Measurements from ENCODE around the gene UTP4. TPM values are rescaled to one million over a fixed set of nuclear protein-coding genes. Genes with fewer than 3 reads are reported as not detected.

UTP4 gene
- total and polyA plus RNA-seq, 2 of the 8 experiments (the other 6 are each of a cell fraction or from before 2014, with no cell fraction given) = 101 to 118 TPM

DNA sequence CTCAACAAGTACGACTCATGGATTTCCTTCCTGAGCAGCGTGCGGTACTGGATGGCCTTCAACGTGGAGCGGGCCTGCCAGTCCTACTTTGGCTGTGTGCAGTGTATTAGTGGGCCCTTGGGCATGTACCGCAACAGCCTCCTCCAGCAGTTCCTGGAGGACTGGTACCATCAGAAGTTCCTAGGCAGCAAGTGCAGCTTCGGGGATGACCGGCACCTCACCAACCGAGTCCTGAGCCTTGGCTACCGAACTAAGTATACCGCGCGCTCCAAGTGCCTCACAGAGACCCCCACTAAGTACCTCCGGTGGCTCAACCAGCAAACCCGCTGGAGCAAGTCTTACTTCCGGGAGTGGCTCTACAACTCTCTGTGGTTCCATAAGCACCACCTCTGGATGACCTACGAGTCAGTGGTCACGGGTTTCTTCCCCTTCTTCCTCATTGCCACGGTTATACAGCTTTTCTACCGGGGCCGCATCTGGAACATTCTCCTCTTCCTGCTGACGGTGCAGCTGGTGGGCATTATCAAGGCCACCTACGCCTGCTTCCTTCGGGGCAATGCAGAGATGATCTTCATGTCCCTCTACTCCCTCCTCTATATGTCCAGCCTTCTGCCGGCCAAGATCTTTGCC lies 18.0 kb upstream of the UTP4 start:
- H2BK5ac ChIP-seq (ENCODE audit: low read depth, low read length) = no peak overlapping the region
- DNase-seq (ENCODE audit: low read depth in 1 of 2, low spot score in 2 of 2) (no peak), FAIRE-seq (no peak)
- POLR2A ChIA-PET (ENCODE audit: partially characterized antibody) = interaction anchor here (0.7 to 3.8 kb wide), 5 partner anchors 10 to 122 kb away, joined by 3 to 17 read pairs (median 9); partner anchors contain the start of genes CHTF8 and UTP4
- no peak overlapping the region for H3K9ac ChIP-seq (replicated peaks in 1 of 4; ENCODE audit: extremely low read depth in 1 of 4, low read depth in 3 of 4, low read length in 3 of 4)
- H2BK20ac ChIP-seq (ENCODE audit: low read length) = no peak overlapping the region
- H3K23me2 ChIP-seq (ENCODE audit: low read depth, low read length) = no peaks in the 10 kb centered on the region
- no peak overlapping the region; the same call in 1 of the 2 replicates for H2BK12ac ChIP-seq (ENCODE audit: low read depth, low read length)
- peaks cover 11 to 17% of the 10 kb centered on the region in 2 experiments for H4K20me1 ChIP-seq (replicated peaks in 1 of 2; ENCODE audit: control insufficient read depth in 1 of 2, insufficient read depth in 2 of 2, low read length in 2 of 2)
- no peak overlapping the region for H4K91ac ChIP-seq (replicated peaks; ENCODE audit: insufficient read length, low read length)
- peaks cover 1 to 26% of the 10 kb centered on the region in 2 experiments; a peak in 2 of 4 replicates for H3K79me2 ChIP-seq (ENCODE audit: control insufficient read depth in 1 of 2, insufficient read depth in 2 of 2, low read length in 2 of 2)
- H3K4me1 ChIP-seq (replicated peaks in 1 of 4; ENCODE audit: control insufficient read depth in 3 of 4, insufficient read depth in 4 of 4, low read length in 3 of 4) = peaks cover 0 to under 1% (median 0%) of the 10 kb centered on the region in 4 experiments; a peak in 1 of 7 replicates
- no peaks in the 10 kb centered on the region for H3K9me3 ChIP-seq (ENCODE audit: insufficient read depth in 2 of 2, low read depth in 1 of 2, low read length in 1 of 2)
- no peak overlapping the region for H2BK15ac ChIP-seq (ENCODE audit: low read length)
- no peak overlapping the region for H3K23ac ChIP-seq (ENCODE audit: insufficient read length)
- no peak overlapping the region for H3K4me2 ChIP-seq (ENCODE audit: insufficient read depth in 1 of 2, low read depth in 2 of 2, low read length in 2 of 2)
- H3K56ac ChIP-seq (replicated peaks; ENCODE audit: insufficient read length, low read depth, low read length) = no peak overlapping the region
- H3K4ac ChIP-seq (replicated peaks; ENCODE audit: insufficient read length, low read depth, low read length) = no peak overlapping the region
- H3K79me1 ChIP-seq (ENCODE audit: low read depth, low read length) = peaks cover 19% of the 10 kb centered on the region
- H2AK5ac ChIP-seq (ENCODE audit: low read depth, low read length) = no peak overlapping the region
- no peak overlapping the region for H4K8ac ChIP-seq (ENCODE audit: extremely low read depth, insufficient read depth, low read length)
- H3K18ac ChIP-seq (ENCODE audit: extremely low read depth, low read length) = no peak overlapping the region
- H2BK120ac ChIP-seq (replicated peaks; ENCODE audit: low read depth, low read length) = no peak overlapping the region
- peaks cover 45 to 83% (median 73%) of the 10 kb centered on the region in 4 experiments for H3K36me3 ChIP-seq (ENCODE audit: control insufficient read depth in 2 of 4, insufficient read depth in 4 of 4, low read length in 3 of 4)
- no peak overlapping the region for H3K27ac ChIP-seq (ENCODE audit: low read depth, low read length)
- 93% methylated on average over 25 of the region's 25 CpGs; no CpG with 5 or more reads in 1 of the 2 experiments for WGBS, 2 experiments (ENCODE audit: extremely low coverage in 1 of 2, insufficient coverage in 1 of 2, insufficient read length in 1 of 2, insufficient replicate concordance in 2 of 2, low coverage in 1 of 2, low lambda C conversion rate in 2 of 2, missing lambda C conversion rate in 1 of 2)
- no peaks in the 10 kb centered on the region for H3K27me3 ChIP-seq (replicated peaks in 1 of 4; ENCODE audit: control insufficient read depth in 3 of 4, extremely low read depth in 1 of 4, insufficient read depth in 3 of 4, low read length in 3 of 4)
- TF ChIP-seq, protein P1, sequence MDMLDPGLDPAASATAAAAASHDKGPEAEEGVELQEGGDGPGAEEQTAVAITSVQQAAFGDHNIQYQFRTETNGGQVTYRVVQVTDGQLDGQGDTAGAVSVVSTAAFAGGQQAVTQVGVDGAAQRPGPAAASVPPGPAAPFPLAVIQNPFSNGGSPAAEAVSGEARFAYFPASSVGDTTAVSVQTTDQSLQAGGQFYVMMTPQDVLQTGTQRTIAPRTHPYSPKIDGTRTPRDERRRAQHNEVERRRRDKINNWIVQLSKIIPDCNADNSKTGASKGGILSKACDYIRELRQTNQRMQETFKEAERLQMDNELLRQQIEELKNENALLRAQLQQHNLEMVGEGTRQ (IDR thresholded peaks at IDR 0.05; ENCODE audit: low read length) = no peak
- TF ChIP-seq JUND (IDR thresholded peaks at IDR 0.05; ENCODE audit: low read length) (no peak), POLR2AphosphoS5 (IDR thresholded peaks at IDR 0.05; ENCODE audit: low read depth, low read length) (no peak), SAP30 (IDR thresholded peaks at IDR 0.05; ENCODE audit: insufficient read depth, insufficient replicate concordance, low read length) (no peak), ZNF274 (IDR thresholded peaks at IDR 0.05; ENCODE audit: borderline replicate concordance, extremely low read depth, low read length) (no peak), GTF2F1 (IDR thresholded peaks at IDR 0.05; ENCODE audit: borderline replicate concordance, low read depth, low read length) (no peak)
- no peak overlapping the region for H2AFZ ChIP-seq (ENCODE audit: low read length)
- no peak overlapping the region for H3K14ac ChIP-seq (ENCODE audit: insufficient read length)
- no peak overlapping the region for H3K4me3 ChIP-seq (ENCODE audit: extremely low read depth in 1 of 4, insufficient read depth in 2 of 4, low read depth in 3 of 4, low read length in 4 of 4)
- no peak overlapping the region for H4K5ac ChIP-seq (ENCODE audit: insufficient read length, low read depth, low read length)
- CTCF ChIA-PET (ENCODE audit: partially characterized antibody) = interaction anchor here (0.6 to 10.6 kb wide), 16 partner anchors 7 to 567 kb away, joined by 3 to 174 read pairs (median 6); no protein-coding TSS in a partner anchor

Data from H1 (cell line).